A549 (cell line): ENCODE results near the gene CALN1.

Source experiments
- CTCF ChIP-seq: fragments of >200 bp; sonication (Bioruptor Twin); formaldehyde crosslinking; IDR thresholded peaks from 3 replicates; pipeline ENCODE4 v1.5.1; 2016
- EP300 ChIP-seq, 2 experiments: fragments of >200 bp; sonication (Bioruptor Twin); formaldehyde crosslinking; IDR thresholded peaks; 2 replicates in 1 of 2; 3 replicates in 1 of 2; pipeline ENCODE4 v1.6.1; 2016 to 2017
- KDM5A ChIP-seq: fragments of 200-600 bp; sonication (generic); IDR thresholded peaks from 2 replicates; pipeline ENCODE4 v1.6.1; 2016; ENCODE audit warnings: antibody characterized with exemption, mild to moderate bottlenecking
- MYC ChIP-seq: IDR thresholded peaks from 2 replicates; pipeline ENCODE4 v1.6.1; 2012; ENCODE audit warnings: mild to moderate bottlenecking, inconsistent platforms, low read length, improper control_type of control experiment, borderline replicate concordance
- NPAS2 ChIP-seq: fragments of 250-450 bp; sonication (Bioruptor Pico); IDR thresholded peaks from 2 replicates; pipeline ENCODE4 v1.8.0; 2022; ENCODE audit warnings: mild to moderate bottlenecking, moderate library complexity, borderline replicate concordance
- POLR2A ChIP-seq: IDR thresholded peaks from 2 replicates; pipeline ENCODE4 v1.6.1; 2012; ENCODE audit warnings: mild to moderate bottlenecking, low read length
- RFX5 ChIP-seq: fragments of 450-650 bp; IDR thresholded peaks from 2 replicates; pipeline ENCODE4 v1.7.1; 2014; ENCODE audit warnings: antibody characterized with exemption, mild to moderate bottlenecking, moderate library complexity
- TP53 ChIP-seq: fragments of 250-450 bp; sonication (Bioruptor Pico); IDR thresholded peaks from 2 replicates; pipeline ENCODE4 v1.5.0; 2021; ENCODE audit warnings: mild to moderate bottlenecking, moderate library complexity
- ZC3H11A ChIP-seq: fragments of 450-650 bp; IDR thresholded peaks from 2 replicates; pipeline ENCODE4 v1.6.1; 2014; ENCODE audit warnings: antibody characterized with exemption, mild to moderate bottlenecking
- TF ChIP-seq, protein P1 (sequence below): fragments of 450-650 bp; IDR thresholded peaks from 2 replicates; pipeline ENCODE4 v1.6.1; 2014; ENCODE audit warnings: antibody characterized with exemption

DNA sequence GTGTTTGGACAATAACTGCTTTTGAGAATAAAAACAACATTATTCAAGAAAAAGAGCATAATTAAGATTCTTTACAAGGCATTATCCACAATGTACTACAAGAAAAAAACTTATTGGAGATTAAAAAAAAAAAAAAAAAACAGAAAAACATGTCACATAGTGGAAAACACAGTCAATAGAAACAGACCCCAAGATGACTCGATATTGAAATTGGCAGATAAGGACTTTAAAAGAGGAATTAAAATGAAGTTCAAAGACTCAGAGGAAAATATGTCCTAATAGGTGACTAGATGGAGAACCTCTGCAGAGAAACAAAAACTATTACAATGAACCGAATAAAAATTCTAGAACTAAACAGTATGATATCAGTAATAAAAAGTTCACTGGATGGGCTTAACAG is 248.9 kb downstream of the CALN1 start:
- TF ChIP-seq TP53 (no peak), RFX5 (no peak), CTCF (no peak), EP300 (IDR thresholded peaks at IDR 0.05) (no peak), ZC3H11A (no peak), POLR2A (no peak), MYC (no peak), KDM5A (no peak), NPAS2 (CRISPR knock-in tag) (no peak)
- TF ChIP-seq, protein P1, sequence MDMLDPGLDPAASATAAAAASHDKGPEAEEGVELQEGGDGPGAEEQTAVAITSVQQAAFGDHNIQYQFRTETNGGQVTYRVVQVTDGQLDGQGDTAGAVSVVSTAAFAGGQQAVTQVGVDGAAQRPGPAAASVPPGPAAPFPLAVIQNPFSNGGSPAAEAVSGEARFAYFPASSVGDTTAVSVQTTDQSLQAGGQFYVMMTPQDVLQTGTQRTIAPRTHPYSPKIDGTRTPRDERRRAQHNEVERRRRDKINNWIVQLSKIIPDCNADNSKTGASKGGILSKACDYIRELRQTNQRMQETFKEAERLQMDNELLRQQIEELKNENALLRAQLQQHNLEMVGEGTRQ: no peak
